ENCODE results near the gene BPI.

DNA sequence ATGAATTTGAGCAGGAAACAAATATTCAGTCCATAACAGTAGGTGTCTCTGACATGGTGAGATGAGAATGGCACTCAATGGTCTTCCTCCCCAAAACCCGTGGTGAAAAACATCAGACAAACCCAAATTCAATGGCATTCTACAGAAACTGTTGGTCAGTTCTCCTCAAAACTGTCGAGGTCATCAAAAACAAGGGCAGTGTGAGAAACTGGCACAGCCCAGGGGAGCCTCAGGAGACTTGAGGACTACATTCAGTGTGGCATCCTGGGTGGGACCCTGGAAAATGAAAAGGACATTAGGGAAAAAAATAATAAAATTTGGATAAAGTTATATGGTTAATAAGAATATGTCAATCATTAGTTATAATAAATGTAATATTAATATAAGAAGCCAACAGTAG, 82.9 kb downstream of the BPI start:
- TF ChIP-seq TAF1 (IDR thresholded peaks at IDR 0.05; ENCODE audit: low read depth) (no peak), YY1 (IDR thresholded peaks at IDR 0.05; ENCODE audit: low read depth) (no peak), CEBPB (IDR thresholded peaks at IDR 0.05) (no peak), TCF12 (IDR thresholded peaks at IDR 0.05; ENCODE audit: low read depth) (no peak), EP300 (IDR thresholded peaks at IDR 0.05; ENCODE audit: borderline replicate concordance) (no peak), EGR1 (IDR thresholded peaks at IDR 0.05) (no peak), RAD21 (IDR thresholded peaks at IDR 0.05; ENCODE audit: low read depth) (no peak), MAX (IDR thresholded peaks at IDR 0.05) (no peak)
- TF ChIP-seq, protein P1, sequence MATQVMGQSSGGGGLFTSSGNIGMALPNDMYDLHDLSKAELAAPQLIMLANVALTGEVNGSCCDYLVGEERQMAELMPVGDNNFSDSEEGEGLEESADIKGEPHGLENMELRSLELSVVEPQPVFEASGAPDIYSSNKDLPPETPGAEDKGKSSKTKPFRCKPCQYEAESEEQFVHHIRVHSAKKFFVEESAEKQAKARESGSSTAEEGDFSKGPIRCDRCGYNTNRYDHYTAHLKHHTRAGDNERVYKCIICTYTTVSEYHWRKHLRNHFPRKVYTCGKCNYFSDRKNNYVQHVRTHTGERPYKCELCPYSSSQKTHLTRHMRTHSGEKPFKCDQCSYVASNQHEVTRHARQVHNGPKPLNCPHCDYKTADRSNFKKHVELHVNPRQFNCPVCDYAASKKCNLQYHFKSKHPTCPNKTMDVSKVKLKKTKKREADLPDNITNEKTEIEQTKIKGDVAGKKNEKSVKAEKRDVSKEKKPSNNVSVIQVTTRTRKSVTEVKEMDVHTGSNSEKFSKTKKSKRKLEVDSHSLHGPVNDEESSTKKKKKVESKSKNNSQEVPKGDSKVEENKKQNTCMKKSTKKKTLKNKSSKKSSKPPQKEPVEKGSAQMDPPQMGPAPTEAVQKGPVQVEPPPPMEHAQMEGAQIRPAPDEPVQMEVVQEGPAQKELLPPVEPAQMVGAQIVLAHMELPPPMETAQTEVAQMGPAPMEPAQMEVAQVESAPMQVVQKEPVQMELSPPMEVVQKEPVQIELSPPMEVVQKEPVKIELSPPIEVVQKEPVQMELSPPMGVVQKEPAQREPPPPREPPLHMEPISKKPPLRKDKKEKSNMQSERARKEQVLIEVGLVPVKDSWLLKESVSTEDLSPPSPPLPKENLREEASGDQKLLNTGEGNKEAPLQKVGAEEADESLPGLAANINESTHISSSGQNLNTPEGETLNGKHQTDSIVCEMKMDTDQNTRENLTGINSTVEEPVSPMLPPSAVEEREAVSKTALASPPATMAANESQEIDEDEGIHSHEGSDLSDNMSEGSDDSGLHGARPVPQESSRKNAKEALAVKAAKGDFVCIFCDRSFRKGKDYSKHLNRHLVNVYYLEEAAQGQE (IDR thresholded peaks at IDR 0.05; ENCODE audit: low read depth): no peak

Data from Ishikawa (cell line).